AG04449 (cell line): Measurements from ENCODE around the gene AQP5.

Experiments used
- CTCF ChIA-PET: fragments of 350-600 bp; formaldehyde crosslinking; extraction: SDS; loops from one replicate; lab custom pipeline; 2021; ENCODE audit warnings: antibody characterized with exemption; lab: Yijun Ruan, JAX
- POLR2A ChIA-PET: fragments of 400-600, 350-600 bp; formaldehyde crosslinking; extraction: SDS; loops from one replicate; lab custom pipeline; 2020; ENCODE audit warnings: antibody characterized with exemption, inconsistent platforms; lab: Yijun Ruan, JAX
- DNase-seq: peaks from one replicate; pipeline ENCODE4 v3.0.0-alpha.2; 2010; ENCODE audit warnings: low read depth, low spot score
- H3K4me3 ChIP-seq: 2 replicates; pipeline ENCODE4 v1.5.1; 2011; ENCODE audit warnings: low read depth, mild to moderate bottlenecking, control low read depth, low read length
- CTCF ChIP-seq: IDR thresholded peaks from one replicate; pipeline ENCODE4 v1.5.1; 2011; ENCODE audit warnings: mild to moderate bottlenecking, moderate library complexity, low read length, control low read depth, inconsistent platforms; ENCODE audit not compliant: insufficient read depth; ENCODE audit errors: missing control alignments

Gene AQP5

GRCh38 chr12:49923880-49924556, 37.7 kb upstream of the AQP5 start:
- DNase-seq, result no peak
- CTCF ChIA-PET, result no interaction called here
- POLR2A ChIA-PET, result no interaction called here
- no peak for TF ChIP-seq CTCF
- H3K4me3 ChIP-seq, result no peak overlapping the region

- DNase-seq, result no peak
- POLR2A ChIA-PET, result no interaction called here
- CTCF ChIA-PET, result interaction anchor here (1.7 kb wide), 1 partner anchor 21 kb away, joined by 9 read pairs; no protein-coding TSS in a partner anchor
- no peak for TF ChIP-seq CTCF
- no peak overlapping the region for H3K4me3 ChIP-seq
Observed at GRCh38 chr12:49924628-49925246, 36.9 kb upstream of the AQP5 start.

- H3K4me3 ChIP-seq, result no peak overlapping the region
- no peak for TF ChIP-seq CTCF
- ChIA-PET POLR2A (no interaction called here), CTCF (interaction anchor here (1.1 to 1.7 kb wide), 2 partner anchors 20 to 42 kb away, joined by 5 to 9 read pairs; no protein-coding TSS in a partner anchor)
- no peak for DNase-seq
Observed at GRCh38 chr12:49925433-49926204, 36.1 kb upstream of the AQP5 start.

- CTCF ChIA-PET, result interaction anchor here (1.3 to 11.8 kb wide), 5 partner anchors 9 to 61 kb away, joined by 3 to 173 read pairs (median 10); no protein-coding TSS in a partner anchor
- H3K4me3 ChIP-seq, result no peak overlapping the region
- no peak for DNase-seq
- POLR2A ChIA-PET, result no interaction called here
- no peak for TF ChIP-seq CTCF
Observed at GRCh38 chr12:49928471-49928870, 33.2 kb upstream of the AQP5 start.

- POLR2A ChIA-PET, result no interaction called here
- CTCF ChIA-PET, result interaction anchor here (1.6 to 11.8 kb wide), 3 partner anchors 13 to 37 kb away, joined by 4 to 173 read pairs (median 15); no protein-coding TSS in a partner anchor
Observed at GRCh38 chr12:49929581-49929980, 32.1 kb upstream of the AQP5 start.

More at GRCh38 chr12:49929581-49929980, 32.1 kb upstream of the AQP5 start:
- DNase-seq, result no peak
- H3K4me3 ChIP-seq, result no peak overlapping the region
- TF ChIP-seq CTCF, result no peak
